ENCODE data around the gene TMEM134. TPM values are rescaled to one million over a fixed set of nuclear protein-coding genes. Genes with fewer than 3 reads are reported as not detected.
A peak's percentile ranks its signal among the peaks of the same experiment; 100 is the strongest.
"Not testable (repeated sequence)": the region's sequence is repeated elsewhere in the genome, so short reads cannot be mapped to it uniquely, and the experiment has no call there.

Gene TMEM134
- total and polyA plus RNA-seq, 2 donors: 20.4 to 80.2 TPM

- Histone ChIP-seq H3K4me1 (ENCODE audit: insufficient read depth) (no peaks in the 10 kb centered on the region), H3K4me3 (ENCODE audit: low read depth, low read length) (peak within 1 kb of the TSS; percentile 74), H3K36me3 (ENCODE audit: insufficient read depth) (peaks cover 2% of the 10 kb centered on the region), H3K27ac (ENCODE audit: low read depth) (peak within 1 kb of the TSS; percentile 82)
- under 1% methylated on average over 68 of the region's 68 CpGs for WGBS
- DNase-seq (ENCODE audit: extremely low spot score): peak; percentile 96
These were observed 40.7 kb downstream of the TMEM134 start, which contains the start of gene RPS6KB2 for GRCh38 chr11:67428052-67429001. RPS6KB2 (plus strand) TSS chr11:67428494; CDS start chr11:67428546, 52 bp downstream.

- not testable (repeated sequence) for H3K36me3 ChIP-seq (ENCODE audit: insufficient read depth); DNase-seq (ENCODE audit: extremely low spot score); H3K4me1 ChIP-seq (ENCODE audit: insufficient read depth)
- peak overlapping the region; percentile 74 for H3K4me3 ChIP-seq (ENCODE audit: low read depth, low read length)
- WGBS: 78% methylated on average over 19 of the region's 19 CpGs
- peak overlapping the region; percentile 28 for H3K27ac ChIP-seq (ENCODE audit: low read depth)
These were observed 41.6 kb downstream of the TMEM134 start for GRCh38 chr11:67427364-67427859.

- no peaks in the 10 kb centered on the region for H3K36me3 ChIP-seq (ENCODE audit: insufficient read depth)
- 83% methylated on average over 34 of the region's 34 CpGs for WGBS
- DNase-seq (ENCODE audit: extremely low spot score): no peak
- H3K27ac ChIP-seq (ENCODE audit: low read depth): no peak overlapping the region
- H3K4me3 ChIP-seq (ENCODE audit: low read depth, low read length): no peak overlapping the region
- H3K4me1 ChIP-seq (ENCODE audit: insufficient read depth): peaks cover 2% of the 10 kb centered on the region
These were observed 45.0 kb downstream of the TMEM134 start for GRCh38 chr11:67423891-67424613.

- H3K36me3 ChIP-seq (ENCODE audit: insufficient read depth): no peaks in the 10 kb centered on the region
- 90% methylated on average over 13 of the region's 13 CpGs for WGBS
- DNase-seq (ENCODE audit: extremely low spot score): no peak
- peaks cover 2% of the 10 kb centered on the region for H3K4me1 ChIP-seq (ENCODE audit: insufficient read depth)
- H3K27ac ChIP-seq (ENCODE audit: low read depth): no peak overlapping the region
- no peak overlapping the region for H3K4me3 ChIP-seq (ENCODE audit: low read depth, low read length)
These were observed 45.6 kb downstream of the TMEM134 start for GRCh38 chr11:67423466-67423865.

GRCh38 chr11:67422891-67423290, 46.2 kb downstream of the TMEM134 start:
- no peak for DNase-seq (ENCODE audit: extremely low spot score)
- Histone ChIP-seq H3K27ac (ENCODE audit: low read depth) (no peak overlapping the region), H3K4me3 (ENCODE audit: low read depth, low read length) (no peak overlapping the region), H3K4me1 (ENCODE audit: insufficient read depth) (peaks cover 2% of the 10 kb centered on the region), H3K36me3 (ENCODE audit: insufficient read depth) (no peaks in the 10 kb centered on the region)
- 59% methylated on average over 6 of the region's 6 CpGs for WGBS

- WGBS: 76% methylated on average over 22 of the region's 22 CpGs
- Histone ChIP-seq H3K36me3 (ENCODE audit: insufficient read depth) (no peaks in the 10 kb centered on the region), H3K4me1 (ENCODE audit: insufficient read depth) (peaks cover 2% of the 10 kb centered on the region), H3K27ac (ENCODE audit: low read depth) (no peak overlapping the region), H3K4me3 (ENCODE audit: low read depth, low read length) (no peak overlapping the region)
- DNase-seq (ENCODE audit: extremely low spot score): no peak
These were observed 47.5 kb downstream of the TMEM134 start for GRCh38 chr11:67421430-67422031.

- under 1% methylated on average over 97 of the region's 97 CpGs for WGBS
- peak; percentile 81 for DNase-seq (ENCODE audit: extremely low spot score)
- H3K4me1 ChIP-seq (ENCODE audit: insufficient read depth): peaks cover 2% of the 10 kb centered on the region
These were observed 48.2 kb downstream of the TMEM134 start for GRCh38 chr11:67420646-67421429.

GRCh38 chr11:67420147-67420645, 48.9 kb downstream of the TMEM134 start:
- WGBS: 35% methylated on average over 15 of the region's 15 CpGs
- no peak for DNase-seq (ENCODE audit: extremely low spot score)
- Histone ChIP-seq H3K27ac (ENCODE audit: low read depth) (peak overlapping the region; percentile 91), H3K4me3 (ENCODE audit: low read depth, low read length) (peak overlapping the region; percentile 51), H3K4me1 (ENCODE audit: insufficient read depth) (peaks cover 2% of the 10 kb centered on the region), H3K36me3 (ENCODE audit: insufficient read depth) (no peaks in the 10 kb centered on the region)

More at GRCh38 chr11:67420646-67421429, 48.2 kb downstream of the TMEM134 start:
- Histone ChIP-seq H3K36me3 (ENCODE audit: insufficient read depth) (no peaks in the 10 kb centered on the region), H3K4me3 (ENCODE audit: low read depth, low read length) (peak overlapping the region; percentile 51), H3K27ac (ENCODE audit: low read depth) (peak overlapping the region; percentile 91)

GRCh38 chr11:67419325-67420049, 49.6 kb downstream of the TMEM134 start:
- no peak overlapping the region for H3K4me3 ChIP-seq (ENCODE audit: low read depth, low read length)
- 93% methylated on average over 21 of the region's 21 CpGs for WGBS
- H3K36me3 ChIP-seq (ENCODE audit: insufficient read depth): no peaks in the 10 kb centered on the region
- H3K27ac ChIP-seq (ENCODE audit: low read depth): no peak overlapping the region
- H3K4me1 ChIP-seq (ENCODE audit: insufficient read depth): peaks cover 2% of the 10 kb centered on the region
- no peak for DNase-seq (ENCODE audit: extremely low spot score)

- DNase-seq (ENCODE audit: extremely low spot score): no peak
- WGBS: 81% methylated on average over 26 of the region's 26 CpGs
These were observed 50.4 kb downstream of the TMEM134 start for GRCh38 chr11:67418476-67419281.

GRCh38 chr11:67417425-67417824, 51.6 kb downstream of the TMEM134 start:
- 82% methylated on average over 12 of the region's 12 CpGs for WGBS
- Histone ChIP-seq H3K36me3 (ENCODE audit: insufficient read depth) (no peaks in the 10 kb centered on the region), H3K4me1 (ENCODE audit: insufficient read depth) (peaks cover 2% of the 10 kb centered on the region), H3K27ac (ENCODE audit: low read depth) (no peak overlapping the region), H3K4me3 (ENCODE audit: low read depth, low read length) (no peak overlapping the region)
- DNase-seq (ENCODE audit: extremely low spot score): no peak

More at GRCh38 chr11:67418476-67419281, 50.4 kb downstream of the TMEM134 start:
- Histone ChIP-seq H3K36me3 (ENCODE audit: insufficient read depth) (no peaks in the 10 kb centered on the region), H3K4me3 (ENCODE audit: low read depth, low read length) (no peak overlapping the region), H3K27ac (ENCODE audit: low read depth) (no peak overlapping the region), H3K4me1 (ENCODE audit: insufficient read depth) (peaks cover 2% of the 10 kb centered on the region)
